ENCODE data around the gene GTF2I.
"Not testable (repeated sequence)": the region's sequence is repeated elsewhere in the genome, so short reads cannot be mapped to it uniquely, and the experiment has no call there.

The GTF2I gene

GRCh38 chr7:74797848-74798622, 140.5 kb downstream of the GTF2I start:
- not testable (repeated sequence) for H3K4me3 ChIP-seq (ENCODE audit: low read depth, low read length); H3K27me3 ChIP-seq (ENCODE audit: insufficient read depth, low read depth, severe bottlenecking); H3K9me3 ChIP-seq (ENCODE audit: severe bottlenecking); H3K27ac ChIP-seq; H3K36me3 ChIP-seq; DNase-seq

- H3K27me3 ChIP-seq (ENCODE audit: insufficient read depth, low read depth, severe bottlenecking); H3K9me3 ChIP-seq (ENCODE audit: severe bottlenecking); H3K27ac ChIP-seq; H3K4me3 ChIP-seq (ENCODE audit: low read depth, low read length); H3K36me3 ChIP-seq; DNase-seq: not testable (repeated sequence)
Measured at GRCh38 chr7:74798644-74799043, 141.1 kb downstream of the GTF2I start.

Data from WERI-Rb-1 (cell line).